K562 (cell line): ENCODE data around the gene SMAP2. TPM values are rescaled to one million over a fixed set of nuclear protein-coding genes. Genes with fewer than 3 reads are reported as not detected.

Experiments used
- CXXC5 ChIP-seq: fragments of 250-450 bp; sonication (Bioruptor Pico); IDR thresholded peaks from 2 replicates; pipeline ENCODE4 v1.8.0; 2022; ENCODE audit warnings: inconsistent platforms, mild to moderate bottlenecking, moderate library complexity
- ESRRB ChIP-seq: fragments of 250-450 bp; sonication (Bioruptor Pico); IDR thresholded peaks from 2 replicates; pipeline ENCODE4 v1.5.0; 2020; ENCODE audit warnings: mild to moderate bottlenecking, moderate library complexity, borderline replicate concordance
- HCFC1 ChIP-seq: IDR thresholded peaks from 2 replicates; pipeline ENCODE4 v1.6.1; 2012; ENCODE audit warnings: low read depth, low read length, improper control_type of control experiment
- HDGF ChIP-seq: fragments of 450-650 bp; IDR thresholded peaks from 2 replicates; pipeline ENCODE4 v1.6.1; 2016
- KDM2B ChIP-seq: fragments of 250-450 bp; sonication (Bioruptor Pico); IDR thresholded peaks from 2 replicates; pipeline ENCODE4 v1.8.0; 2021; ENCODE audit warnings: mild to moderate bottlenecking, moderate library complexity
- MYC ChIP-seq, 2 experiments: fragments of 250-450 bp in 1 of 2; sonication (Bioruptor Pico) in 1 of 2; IDR thresholded peaks; 2 replicates each; pipeline versions ENCODE4 v1.5.1 to v1.6.1; 2012 to 2021; ENCODE audit warnings: low read depth in 2 of 2, borderline replicate concordance in 1 of 2, improper control_type of control experiment in 1 of 2, low read length in 1 of 2, mild to moderate bottlenecking in 1 of 2, moderate library complexity in 1 of 2
- NFRKB ChIP-seq: fragments of 450-650 bp; IDR thresholded peaks from 2 replicates; pipeline ENCODE4 v1.6.1; 2016; ENCODE audit warnings: low read depth
- NR3C1 ChIP-seq: sonication (generic); formaldehyde crosslinking; IDR thresholded peaks from 2 replicates; pipeline ENCODE4 v1.8.1; 2022; ENCODE audit warnings: missing genetic modification reagents
- RBFOX2 ChIP-seq: fragments of 200-400 bp; formaldehyde crosslinking; IDR thresholded peaks from 2 replicates; pipeline ENCODE4 v1.6.1; 2017; ENCODE audit warnings: low read depth, mild to moderate bottlenecking, low read length, moderate library complexity
- RCOR1 ChIP-seq, 2 experiments: IDR thresholded peaks; 2 replicates each; pipeline ENCODE4 v1.6.1; 2012; ENCODE audit warnings: low read depth in 2 of 2, low read length in 2 of 2, borderline replicate concordance in 1 of 2, improper control_type of control experiment in 1 of 2
- SMARCB1 ChIP-seq: IDR thresholded peaks from 2 replicates; pipeline ENCODE4 v1.6.1; 2011; ENCODE audit warnings: improper control_type of control experiment, low read depth; ENCODE audit not compliant: insufficient read length
- TAF7 ChIP-seq: fragments of 450-650 bp; IDR thresholded peaks from 2 replicates; pipeline ENCODE4 v1.6.1; 2016; ENCODE audit warnings: missing genetic modification characterization, missing compliant biosample characterization
- THRAP3 ChIP-seq: fragments of 450-650 bp; IDR thresholded peaks from 2 replicates; pipeline ENCODE4 v1.6.1; 2016; ENCODE audit warnings: mild to moderate bottlenecking, inconsistent platforms, borderline replicate concordance
- TOE1 ChIP-seq, 2 experiments: fragments of 450-650 bp in 1 of 2; sonication (generic) in 1 of 2; formaldehyde crosslinking in 1 of 2; IDR thresholded peaks; 2 replicates each; pipeline versions ENCODE4 v1.7.1 to v1.8.0; 2016 to 2022; ENCODE audit warnings: borderline replicate concordance in 2 of 2, mild to moderate bottlenecking in 2 of 2, antibody characterized with exemption in 1 of 2, inconsistent platforms in 1 of 2, low read depth in 1 of 2, missing genetic modification reagents in 1 of 2, moderate library complexity in 1 of 2
- ZBTB17 ChIP-seq: fragments of 450-650 bp; formaldehyde crosslinking; IDR thresholded peaks from 2 replicates; pipeline ENCODE4 v1.4.0; 2020; ENCODE audit warnings: mild to moderate bottlenecking
- ZNF175 ChIP-seq: fragments of 200-800 bp; sonication (Bioruptor generic); IDR thresholded peaks from 2 replicates; pipeline ENCODE4 v1.6.1; 2016; ENCODE audit warnings: low read depth, mild to moderate bottlenecking, missing genetic modification characterization, missing compliant biosample characterization
- ZNF583 ChIP-seq: fragments of 250-450 bp; sonication (Bioruptor Pico); IDR thresholded peaks from 2 replicates; pipeline ENCODE4 v1.4.0; 2020
- ZNF695 ChIP-seq: fragments of 450-650 bp; formaldehyde crosslinking; IDR thresholded peaks from 2 replicates; pipeline ENCODE4 v1.4.0; 2020; ENCODE audit warnings: mild to moderate bottlenecking, moderate library complexity
- polyA plus RNA-seq, 8 experiments: library from polyadenylated mRNA; depleted of rRNA in 4 of 8; stranded (reverse) in 5 of 8; unstranded in 3 of 8; fragments of >200 nt; fragmentation: Nextera tagmentation in 2 of 8; fragmentation: Illumina TruSeq in 1 of 8; extraction: Ambion mirVana in 2 of 8; extraction: Trizol in 1 of 8; gene quantifications; 2 replicates each; pipeline versions ENCODE4 v1.2.1 to v1.2.3, GENCODE V29; 2011 to 2014; ENCODE audit warnings: inconsistent platforms in 1 of 8, missing spikeins in 1 of 8
- total RNA-seq, 7 experiments: library from RNA; depleted of rRNA in 6 of 7; stranded (reverse); fragments of >200 nt in 6 of 7; fragmentation: Illumina TruSeq in 2 of 7; extraction: Trizol in 2 of 7; gene quantifications; 2 replicates each; pipeline versions ENCODE4 v1.2.1 to v1.2.3, GENCODE V29; 2011 to 2021; ENCODE audit warnings: low replicate concordance in 1 of 7
- TF ChIP-seq, protein P1 (sequence below): fragments of 450-650 bp; formaldehyde crosslinking; IDR thresholded peaks from 2 replicates; pipeline ENCODE4 v1.4.0; 2020; ENCODE audit warnings: mild to moderate bottlenecking, moderate library complexity
- TF ChIP-seq, protein P2 (sequence below), 2 experiments: fragments of 250-450 bp in 1 of 2; fragments of 450-650 bp in 1 of 2; sonication (Bioruptor Pico) in 1 of 2; IDR thresholded peaks; 2 replicates each; pipeline versions ENCODE4 v1.6.1 to v1.8.0; 2016 to 2021; ENCODE audit warnings: mild to moderate bottlenecking in 2 of 2, moderate library complexity in 2 of 2, missing compliant biosample characterization in 1 of 2, missing genetic modification characterization in 1 of 2
- TF ChIP-seq, protein P3 (sequence below): fragments of 450-650 bp; IDR thresholded peaks from 2 replicates; pipeline ENCODE4 v1.6.1; 2017; ENCODE audit warnings: antibody characterized with exemption, mild to moderate bottlenecking

Gene SMAP2
- total and polyA plus RNA-seq, 9 of the 15 experiments (the other 6 are each of a cell fraction or from before 2014, with no cell fraction given): 38.7 to 212 (median 94.1) TPM

DNA sequence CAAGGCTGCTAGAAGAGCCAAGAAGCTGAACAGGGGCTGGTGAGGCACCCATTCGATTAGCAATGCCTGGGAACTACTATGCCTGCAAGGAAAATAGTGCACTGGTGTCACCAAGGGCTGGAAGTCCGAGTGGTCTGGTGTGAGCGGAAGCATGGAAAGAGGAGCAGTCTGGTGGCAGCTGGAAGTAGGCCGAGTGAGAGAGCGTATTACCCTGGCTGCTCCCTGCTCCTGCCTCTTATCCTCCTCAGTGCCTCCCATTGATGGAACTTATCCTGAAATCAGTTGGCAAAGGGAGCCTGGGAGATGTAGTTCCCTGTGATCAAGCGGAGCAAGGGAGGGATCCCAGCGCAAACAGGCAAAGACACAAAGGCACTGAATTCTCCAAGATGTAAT lies 9.6 kb downstream of the SMAP2 start (continued):
- 0 out of 2 replicates have a peak, but pooled peaks have one; percentile 20 for TF ChIP-seq ZNF695 (CRISPR knock-in tag)
- no peak for TF ChIP-seq ESRRB (CRISPR knock-in tag)
- no peak for TF ChIP-seq SMARCB1
- peak; percentile 78; the same call in 1 of the 2 replicates for TF ChIP-seq HDGF
- TF ChIP-seq ZBTB17 (CRISPR knock-in tag): peak; percentile 98
- TF ChIP-seq THRAP3: 0 out of 2 replicates have a peak, but pooled peaks have one; percentile 38
- no peak for TF ChIP-seq NR3C1
- 0 out of 2 replicates have a peak, but pooled peaks have one; percentile 29 for TF ChIP-seq TOE1 (IDR thresholded peaks at IDR 0.05; ENCODE audit: borderline replicate concordance)
- TF ChIP-seq TOE1 (CRISPR knock-in tag; IDR thresholded peaks at IDR 0.05; ENCODE audit: borderline replicate concordance, low read depth): no peak
- peak; percentile 43 for TF ChIP-seq NFRKB
- TF ChIP-seq CXXC5 (CRISPR knock-in tag): peak; percentile 17; the same call in 1 of the 2 replicates
- peak; percentile 10; the same call in 1 of the 2 replicates for TF ChIP-seq MYC (IDR thresholded peaks at IDR 0.05; ENCODE audit: low read depth, low read length)
- TF ChIP-seq MYC (CRISPR knock-in tag; IDR thresholded peaks at IDR 0.05; ENCODE audit: borderline replicate concordance, low read depth): no peak
- TF ChIP-seq RBFOX2: no peak; the same call in 1 of the 2 replicates
- no peak for TF ChIP-seq KDM2B (CRISPR knock-in tag)
- TF ChIP-seq, protein P1, sequence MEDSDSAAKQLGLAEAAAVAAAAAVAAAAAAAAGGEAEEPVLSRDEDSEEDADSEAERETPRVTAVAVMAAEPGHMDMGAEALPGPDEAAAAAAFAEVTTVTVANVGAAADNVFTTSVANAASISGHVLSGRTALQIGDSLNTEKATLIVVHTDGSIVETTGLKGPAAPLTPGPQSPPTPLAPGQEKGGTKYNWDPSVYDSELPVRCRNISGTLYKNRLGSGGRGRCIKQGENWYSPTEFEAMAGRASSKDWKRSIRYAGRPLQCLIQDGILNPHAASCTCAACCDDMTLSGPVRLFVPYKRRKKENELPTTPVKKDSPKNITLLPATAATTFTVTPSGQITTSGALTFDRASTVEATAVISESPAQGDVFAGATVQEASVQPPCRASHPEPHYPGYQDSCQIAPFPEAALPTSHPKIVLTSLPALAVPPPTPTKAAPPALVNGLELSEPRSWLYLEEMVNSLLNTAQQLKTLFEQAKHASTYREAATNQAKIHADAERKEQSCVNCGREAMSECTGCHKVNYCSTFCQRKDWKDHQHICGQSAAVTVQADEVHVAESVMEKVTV (CRISPR knock-in tag): no peak
- peak; percentile 26; the same call in 1 of the 2 replicates for TF ChIP-seq TAF7
- TF ChIP-seq HCFC1: peak; percentile 89
- TF ChIP-seq, protein P2, sequence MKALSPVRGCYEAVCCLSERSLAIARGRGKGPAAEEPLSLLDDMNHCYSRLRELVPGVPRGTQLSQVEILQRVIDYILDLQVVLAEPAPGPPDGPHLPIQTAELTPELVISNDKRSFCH (CRISPR knock-in tag; IDR thresholded peaks at IDR 0.05): no peak
- TF ChIP-seq, protein P2 (tag; IDR thresholded peaks at IDR 0.05): peak; percentile 77; the same call in 1 of the 2 replicates
- TF ChIP-seq RCOR1 (IDR thresholded peaks at IDR 0.05; ENCODE audit: borderline replicate concordance in 1 of 2, low read depth in 2 of 2, low read length in 2 of 2): peak in 1 of 2 experiments; percentile 54; a peak in 1 of 4 replicates
- TF ChIP-seq, protein P3, sequence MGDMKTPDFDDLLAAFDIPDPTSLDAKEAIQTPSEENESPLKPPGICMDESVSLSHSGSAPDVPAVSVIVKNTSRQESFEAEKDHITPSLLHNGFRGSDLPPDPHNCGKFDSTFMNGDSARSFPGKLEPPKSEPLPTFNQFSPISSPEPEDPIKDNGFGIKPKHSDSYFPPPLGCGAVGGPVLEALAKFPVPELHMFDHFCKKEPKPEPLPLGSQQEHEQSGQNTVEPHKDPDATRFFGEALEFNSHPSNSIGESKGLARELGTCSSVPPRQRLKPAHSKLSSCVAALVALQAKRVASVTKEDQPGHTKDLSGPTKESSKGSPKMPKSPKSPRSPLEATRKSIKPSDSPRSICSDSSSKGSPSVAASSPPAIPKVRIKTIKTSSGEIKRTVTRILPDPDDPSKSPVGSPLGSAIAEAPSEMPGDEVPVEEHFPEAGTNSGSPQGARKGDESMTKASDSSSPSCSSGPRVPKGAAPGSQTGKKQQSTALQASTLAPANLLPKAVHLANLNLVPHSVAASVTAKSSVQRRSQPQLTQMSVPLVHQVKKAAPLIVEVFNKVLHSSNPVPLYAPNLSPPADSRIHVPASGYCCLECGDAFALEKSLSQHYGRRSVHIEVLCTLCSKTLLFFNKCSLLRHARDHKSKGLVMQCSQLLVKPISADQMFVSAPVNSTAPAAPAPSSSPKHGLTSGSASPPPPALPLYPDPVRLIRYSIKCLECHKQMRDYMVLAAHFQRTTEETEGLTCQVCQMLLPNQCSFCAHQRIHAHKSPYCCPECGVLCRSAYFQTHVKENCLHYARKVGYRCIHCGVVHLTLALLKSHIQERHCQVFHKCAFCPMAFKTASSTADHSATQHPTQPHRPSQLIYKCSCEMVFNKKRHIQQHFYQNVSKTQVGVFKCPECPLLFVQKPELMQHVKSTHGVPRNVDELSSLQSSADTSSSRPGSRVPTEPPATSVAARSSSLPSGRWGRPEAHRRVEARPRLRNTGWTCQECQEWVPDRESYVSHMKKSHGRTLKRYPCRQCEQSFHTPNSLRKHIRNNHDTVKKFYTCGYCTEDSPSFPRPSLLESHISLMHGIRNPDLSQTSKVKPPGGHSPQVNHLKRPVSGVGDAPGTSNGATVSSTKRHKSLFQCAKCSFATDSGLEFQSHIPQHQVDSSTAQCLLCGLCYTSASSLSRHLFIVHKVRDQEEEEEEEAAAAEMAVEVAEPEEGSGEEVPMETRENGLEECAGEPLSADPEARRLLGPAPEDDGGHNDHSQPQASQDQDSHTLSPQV: peak; percentile 25; the same call in 1 of the 2 replicates
- TF ChIP-seq ZNF583 (CRISPR knock-in tag): 0 out of 2 replicates have a peak, but pooled peaks have one; percentile 43
- TF ChIP-seq ZNF175 (CRISPR knock-in tag): peak; percentile 68; the same call in 1 of the 2 replicates
